Endothelial cell of hepatic sinusoid (primary cell): ENCODE results near the gene ESRP2.

Source experiments
- in situ Hi-C: cut with HindIII; loops from 2 replicates; pipeline ENCODE4 v1.10.0; 2017; ENCODE audit warnings: low sequenced_read_pairs

Gene ESRP2

GRCh38 chr16:68227183-68227793, 8.6 kb downstream of the ESRP2 start:
- in situ Hi-C loops = no loop called here

GRCh38 chr16:68226116-68226515, 9.8 kb downstream of the ESRP2 start:
- in situ Hi-C loops = no loop called here

DNA sequence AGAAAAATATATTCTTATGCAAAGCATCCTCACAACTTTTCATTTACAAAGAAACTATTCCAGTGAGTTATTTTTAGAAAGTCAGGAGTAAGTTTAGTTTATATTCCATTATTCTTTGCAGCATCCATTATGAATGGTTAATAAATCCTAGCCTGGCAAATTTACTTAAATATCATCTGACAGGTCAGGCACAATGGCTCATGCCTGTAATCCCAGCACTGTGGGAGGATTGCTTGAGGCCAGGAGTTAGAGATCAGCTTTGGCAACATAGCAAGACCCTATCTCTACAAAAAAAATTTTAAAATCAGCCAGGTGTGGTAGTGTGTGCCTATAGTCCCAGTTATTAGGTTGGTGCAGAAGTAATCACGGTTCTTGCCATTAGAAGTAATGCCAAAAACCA, 12.9 kb downstream of the ESRP2 start:
- in situ Hi-C loops = loop anchor here (25.0 kb wide), 1 partner anchor 111 kb away; no protein-coding TSS in a partner anchor

DNA sequence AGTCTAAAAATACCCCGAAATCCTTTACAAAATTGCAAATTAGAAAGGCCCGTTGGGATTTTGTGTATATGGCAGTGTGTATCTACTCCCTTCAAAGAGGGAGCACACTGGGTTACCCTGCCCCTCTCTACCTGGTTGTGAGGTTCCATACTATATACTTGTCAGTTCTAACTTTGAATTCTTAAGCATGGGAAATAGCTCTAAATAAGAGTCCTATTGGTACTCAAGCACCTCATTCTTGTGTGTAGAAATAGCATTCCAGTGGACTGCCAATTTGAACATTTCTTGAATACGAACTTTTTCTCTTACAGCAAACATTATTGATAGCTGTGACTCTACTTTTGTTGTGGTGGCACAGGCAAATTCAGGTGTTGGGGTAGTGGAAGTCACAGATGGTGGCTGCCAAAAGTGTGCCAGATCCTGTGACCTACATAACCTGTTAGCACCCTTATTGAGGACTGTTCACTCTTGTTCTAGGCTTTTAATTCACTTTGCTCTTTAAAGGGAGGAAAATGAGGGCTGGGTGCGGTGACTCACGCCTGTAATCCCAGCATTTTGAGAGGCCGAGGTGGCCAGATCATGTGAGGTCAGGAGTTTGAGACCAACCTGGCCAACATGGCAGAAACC, 16.1 kb downstream of the ESRP2 start:
- in situ Hi-C loops = loop anchor here (25.0 kb wide), 1 partner anchor 108 kb away; no protein-coding TSS in a partner anchor

DNA sequence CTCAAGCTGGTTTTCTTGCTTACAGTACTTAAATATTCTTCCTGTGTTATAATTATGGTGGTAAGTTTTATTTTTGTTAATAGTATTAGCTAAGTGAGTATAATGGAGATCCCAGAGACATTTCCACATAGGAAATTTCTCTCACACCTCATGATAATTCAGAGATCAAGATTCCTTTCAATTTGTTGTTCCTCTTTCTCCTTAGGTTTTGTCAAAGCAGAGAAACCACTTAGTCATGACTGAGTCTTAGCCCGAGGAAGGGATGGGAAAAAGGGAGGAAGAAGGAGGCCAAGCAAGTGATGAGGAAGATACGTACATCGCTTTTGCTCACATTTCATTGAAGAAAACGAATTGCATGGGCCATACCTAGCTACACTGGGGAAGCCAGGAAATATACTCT, 18.4 kb downstream of the ESRP2 start:
- in situ Hi-C loops = loop anchor here (25.0 kb wide), 1 partner anchor 105 kb away; no protein-coding TSS in a partner anchor

DNA sequence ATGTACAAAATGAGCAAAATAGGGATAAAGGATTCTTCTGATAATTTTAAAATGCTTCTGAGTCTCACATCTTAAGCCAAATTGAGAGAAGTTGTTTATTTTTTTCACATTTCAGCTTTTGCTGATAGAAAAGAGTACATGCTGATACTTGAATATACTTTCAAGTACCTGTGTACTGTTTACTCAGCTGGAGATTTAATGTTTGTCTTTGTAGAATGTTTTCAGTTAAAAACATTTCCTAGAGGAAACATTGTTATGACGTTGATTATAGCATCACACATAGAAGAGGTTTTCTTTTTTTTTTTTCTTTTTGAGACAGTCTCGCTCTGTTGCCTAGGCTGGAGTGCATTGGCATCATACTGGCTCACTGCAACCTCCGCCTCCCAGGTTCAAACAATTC, 19.7 kb downstream of the ESRP2 start:
- in situ Hi-C loops = loop anchor here (25.0 kb wide), 1 partner anchor 104 kb away; no protein-coding TSS in a partner anchor

- in situ Hi-C loops = loop anchor here (25.0 kb wide), 1 partner anchor 103 kb away; no protein-coding TSS in a partner anchor
These were observed 20.6 kb downstream of the ESRP2 start for GRCh38 chr16:68215302-68215701.

GRCh38 chr16:68214726-68215125, 21.2 kb downstream of the ESRP2 start:
- in situ Hi-C loops = loop anchor here (25.0 kb wide), 1 partner anchor 102 kb away; no protein-coding TSS in a partner anchor

- in situ Hi-C loops = loop anchor here (10.0 to 25.0 kb wide), 2 partner anchors 94 to 491 kb away; partner anchors contain the start of gene GFOD2
These were observed 29.7 kb downstream of the ESRP2 start for GRCh38 chr16:68206245-68206644.

DNA sequence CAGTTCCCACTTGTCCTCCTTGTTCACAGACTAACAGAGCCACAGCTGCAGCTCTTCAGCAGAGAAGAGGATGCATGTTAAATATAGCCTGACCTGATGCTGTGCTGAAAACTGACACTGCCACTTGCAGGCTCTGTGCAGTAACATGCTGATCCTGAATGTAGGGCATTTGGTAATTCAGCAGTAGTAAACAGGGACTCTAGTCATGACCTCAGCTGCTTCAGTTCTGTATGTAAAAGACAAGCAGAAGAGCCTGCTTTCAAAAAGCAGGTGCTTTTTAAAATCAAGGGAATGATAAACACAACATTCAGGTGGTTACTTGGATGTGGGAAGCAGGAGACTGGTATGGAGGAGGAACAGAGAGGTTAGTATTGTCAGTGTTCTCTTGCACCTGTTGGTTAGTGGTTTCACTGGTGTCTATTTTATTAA, 33.8 kb downstream of the ESRP2 start:
- in situ Hi-C loops = loop anchor here (10.0 to 25.0 kb wide), 2 partner anchors 90 to 487 kb away; partner anchors contain the start of gene GFOD2

DNA sequence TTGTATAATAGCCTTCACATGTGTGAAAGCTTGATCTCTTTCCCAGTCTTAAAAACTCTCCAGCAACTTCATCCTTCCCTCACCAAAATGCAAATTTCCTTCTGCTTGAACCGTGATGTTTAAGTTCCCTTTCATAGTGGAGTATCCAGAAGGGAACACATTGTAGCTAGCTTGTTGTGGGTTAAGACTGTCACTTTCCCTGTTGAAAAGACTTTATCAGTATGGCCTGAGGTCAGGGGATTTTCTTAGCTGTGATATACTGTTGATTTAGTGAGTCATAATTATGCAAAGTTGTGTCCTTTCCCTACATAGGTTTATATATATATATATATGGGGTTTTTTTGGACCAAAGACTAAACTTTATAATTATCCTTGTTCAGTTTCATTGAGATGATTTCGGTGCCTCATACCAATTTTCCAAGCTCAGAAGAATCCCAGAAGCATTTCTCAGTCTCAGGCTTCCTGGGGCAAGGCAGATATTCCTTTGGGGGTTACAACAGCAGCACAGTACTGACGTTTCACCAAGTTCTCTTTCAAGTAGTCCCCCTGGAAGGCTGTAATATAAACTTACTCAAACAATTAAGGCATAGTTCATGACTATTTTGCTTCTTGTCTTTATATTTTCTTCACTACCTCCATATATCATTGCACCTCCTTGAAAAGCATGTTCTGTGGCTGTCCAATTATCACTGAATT, 35.7 kb downstream of the ESRP2 start:
- in situ Hi-C loops = loop anchor here (10.0 to 25.0 kb wide), 2 partner anchors 88 to 485 kb away; partner anchors contain the start of gene GFOD2

DNA sequence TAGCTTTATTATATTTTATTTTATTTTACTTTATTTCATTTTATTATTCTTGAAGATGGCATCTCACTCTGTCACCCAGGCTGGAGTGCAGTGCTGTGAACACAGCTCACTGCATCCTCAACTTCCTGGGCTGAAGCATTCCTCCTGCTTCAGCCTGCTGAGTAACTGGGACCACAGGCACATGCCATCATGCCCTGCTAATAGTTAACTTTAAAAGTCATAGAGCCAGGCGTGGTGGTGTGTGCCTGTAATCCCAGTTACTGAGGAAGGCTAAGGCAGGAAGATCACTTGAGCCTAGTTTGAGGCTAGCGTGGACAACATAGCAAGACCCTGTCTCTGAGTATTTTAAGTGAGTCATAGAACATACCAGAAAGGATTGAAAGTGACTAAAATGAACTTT, 38.7 kb downstream of the ESRP2 start:
- in situ Hi-C loops = no loop called here

DNA sequence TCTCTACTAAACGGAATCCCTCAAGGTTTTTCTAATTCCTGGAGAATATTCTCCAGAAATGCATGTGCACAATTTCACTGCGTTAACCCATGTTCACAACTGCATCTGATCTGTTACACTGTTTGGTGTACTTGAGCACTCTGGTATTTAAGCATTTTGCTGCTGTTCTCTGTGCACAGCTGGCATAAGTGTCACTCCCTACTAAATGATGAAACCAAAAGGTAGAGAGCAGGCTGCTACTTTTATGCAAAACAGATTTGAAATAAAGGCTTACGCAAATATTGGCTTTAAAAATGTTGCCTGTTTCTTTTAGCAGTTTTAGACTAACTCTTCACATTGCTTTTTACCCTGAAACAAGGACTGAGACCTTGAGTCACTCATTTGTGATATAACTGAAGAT, 41.7 kb downstream of the ESRP2 start:
- in situ Hi-C loops = no loop called here

DNA sequence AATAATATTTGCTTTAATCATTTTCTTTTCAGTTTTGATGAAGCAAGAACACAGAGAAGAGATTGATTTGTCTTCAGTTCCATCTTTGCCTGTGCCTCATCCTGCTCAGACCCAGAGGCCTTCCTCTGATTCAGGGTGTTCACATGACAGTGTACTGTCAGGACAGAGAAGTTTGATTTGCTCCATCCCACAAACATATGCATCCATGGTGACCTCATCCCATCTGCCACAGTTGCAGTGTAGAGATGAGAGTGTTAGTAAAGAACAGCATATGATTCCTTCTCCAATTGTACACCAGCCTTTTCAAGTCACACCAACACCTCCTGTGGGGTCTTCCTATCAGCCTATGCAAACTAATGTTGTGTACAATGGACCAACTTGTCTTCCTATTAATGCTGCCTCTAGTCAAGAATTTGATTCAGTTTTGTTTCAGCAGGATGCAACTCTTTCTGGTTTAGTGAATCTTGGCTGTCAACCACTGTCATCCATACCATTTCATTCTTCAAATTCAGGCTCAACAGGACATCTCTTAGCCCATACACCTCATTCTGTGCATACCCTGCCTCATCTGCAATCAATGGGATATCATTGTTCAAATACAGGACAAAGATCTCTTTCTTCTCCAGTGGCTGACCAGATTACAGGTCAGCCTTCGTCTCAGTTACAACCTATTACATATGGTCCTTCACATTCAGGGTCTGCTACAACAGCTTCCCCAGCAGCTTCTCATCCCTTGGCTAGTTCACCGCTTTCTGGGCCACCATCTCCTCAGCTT, 45.0 kb downstream of the ESRP2 start:
- in situ Hi-C loops = no loop called here

DNA sequence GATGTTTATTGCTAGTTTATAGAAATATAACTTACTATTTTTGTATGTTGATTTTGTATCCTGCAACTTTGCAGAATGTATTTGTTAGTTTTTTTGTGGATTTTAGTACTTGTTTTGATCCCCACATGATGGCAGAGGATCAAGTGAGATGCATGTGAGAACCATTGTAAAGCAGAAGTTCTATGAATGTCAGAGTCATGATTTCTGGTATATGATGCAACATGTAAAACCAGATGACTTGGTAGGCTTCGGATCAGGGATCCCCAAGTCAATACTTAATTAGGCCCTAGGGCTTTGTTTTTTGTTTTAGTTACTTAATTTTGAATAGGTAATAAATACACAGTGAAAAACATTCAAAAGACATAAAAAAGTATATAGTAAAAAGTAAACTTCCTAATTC, 45.8 kb downstream of the ESRP2 start:
- in situ Hi-C loops = no loop called here

DNA sequence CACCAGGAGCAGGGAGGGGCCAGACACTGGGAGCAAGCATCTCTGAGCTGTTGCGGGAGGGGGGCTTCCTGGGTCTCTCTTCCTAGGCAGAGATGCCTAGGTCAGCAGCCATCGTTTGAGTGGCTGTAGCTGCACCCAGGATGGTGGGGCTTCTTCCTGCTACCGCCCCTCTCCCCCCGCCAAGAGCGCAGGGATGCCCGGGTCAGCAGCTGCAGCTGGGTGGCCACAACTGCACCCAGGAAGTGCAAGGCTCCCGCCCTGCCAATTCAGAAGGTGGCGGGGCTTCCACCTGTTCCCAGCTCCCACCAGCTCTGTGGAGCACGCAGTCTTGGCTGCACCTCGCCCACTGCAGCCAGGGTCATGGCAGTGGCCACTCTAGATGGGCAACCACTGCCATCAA, 47.8 kb downstream of the ESRP2 start:
- in situ Hi-C loops = no loop called here

GRCh38 chr16:68187505-68187904, 48.4 kb downstream of the ESRP2 start:
- in situ Hi-C loops = no loop called here

DNA sequence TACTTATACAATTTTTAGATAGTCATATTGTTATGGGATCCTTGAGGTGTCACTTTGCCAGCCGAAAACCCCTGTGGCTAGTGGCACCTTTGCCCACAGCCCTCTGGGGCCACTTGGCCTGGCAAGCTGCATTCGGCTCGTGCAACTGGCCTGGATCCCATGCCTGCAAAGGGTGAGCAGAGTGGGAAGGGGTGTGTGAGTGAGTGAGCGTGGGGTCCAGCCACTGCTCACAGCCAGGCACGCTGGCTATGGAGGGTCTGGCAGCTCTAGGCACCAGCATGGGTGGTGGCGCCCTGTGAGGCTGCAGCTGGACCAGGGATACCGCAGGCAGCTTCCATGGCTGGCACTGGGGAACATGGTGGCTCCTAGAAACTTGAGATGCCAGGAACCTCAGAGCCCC, 49.0 kb downstream of the ESRP2 start:
- in situ Hi-C loops = no loop called here

DNA sequence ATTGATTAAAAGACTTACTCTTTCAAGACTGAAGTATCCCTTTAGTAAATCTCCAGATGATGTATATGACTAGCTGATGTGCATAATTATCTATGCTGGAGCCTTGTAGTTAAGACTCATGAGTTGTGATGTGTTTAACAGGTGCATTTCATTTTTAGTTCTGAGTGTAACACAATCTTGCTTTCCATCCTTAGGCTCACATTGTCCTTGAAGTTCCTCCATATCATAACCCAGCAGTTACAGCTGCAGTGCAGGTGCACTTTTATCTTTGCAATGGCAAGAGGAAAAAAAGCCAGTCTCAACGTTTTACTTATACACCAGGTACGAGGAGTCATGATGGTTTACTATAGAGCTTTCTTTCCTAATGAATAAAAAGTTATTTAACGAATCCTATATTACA, 52.9 kb downstream of the ESRP2 start:
- in situ Hi-C loops = no loop called here

DNA sequence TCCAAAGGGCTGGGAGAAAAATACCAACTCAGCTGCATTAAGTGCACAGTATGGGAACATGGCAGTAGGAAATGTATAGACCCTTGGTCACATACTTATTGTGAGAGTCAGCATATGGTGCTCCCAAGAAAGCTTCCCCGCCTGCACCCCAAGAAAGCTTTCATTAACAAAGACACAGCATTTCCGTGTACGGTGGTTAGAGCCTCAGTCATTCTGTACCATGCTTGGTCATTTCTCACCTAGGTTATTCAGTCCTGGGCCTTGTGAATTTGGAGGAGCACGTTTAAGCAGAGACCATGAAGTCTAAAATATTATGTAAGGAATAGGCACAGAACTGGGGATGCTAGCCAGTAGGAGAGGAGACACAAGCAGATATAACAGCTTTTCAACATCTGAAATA, 56.1 kb downstream of the ESRP2 start:
- in situ Hi-C loops = no loop called here
